Fibroblast of pulmonary artery (primary cell): ENCODE results near the gene BAHCC1.

Experiments used
- DNase-seq: peaks from one replicate; pipeline ENCODE4 v3.0.0-alpha.2; 2010; ENCODE audit warnings: low read depth
- H3K4me3 ChIP-seq: replicated peaks from 2 replicates; pipeline ENCODE4 v1.5.1; 2011; ENCODE audit warnings: low read depth, mild to moderate bottlenecking, control low read depth, low read length, moderate library complexity
- CTCF ChIP-seq: IDR thresholded peaks from 2 replicates; pipeline ENCODE4 v1.5.1; 2011; ENCODE audit warnings: mild to moderate bottlenecking, control low read depth, low read length, inconsistent platforms; ENCODE audit errors: missing control alignments

Gene BAHCC1

GRCh38 chr17:81442791-81443190 is 47.5 kb downstream of the BAHCC1 start:
- no peak for DNase-seq
- no peak overlapping the region for H3K4me3 ChIP-seq
- TF ChIP-seq CTCF = no peak

- TF ChIP-seq CTCF = no peak
- H3K4me3 ChIP-seq = no peak overlapping the region
- no peak for DNase-seq
These were observed 48.0 kb downstream of the BAHCC1 start for GRCh38 chr17:81443269-81443668.

GRCh38 chr17:81444610-81445339 is 49.5 kb downstream of the BAHCC1 start:
- H3K4me3 ChIP-seq = no peak overlapping the region
- no peak for TF ChIP-seq CTCF
- DNase-seq = no peak

GRCh38 chr17:81445642-81446503 is 50.6 kb downstream of the BAHCC1 start:
- TF ChIP-seq CTCF = no peak
- no peak overlapping the region for H3K4me3 ChIP-seq

GRCh38 chr17:81447331-81447933 is 52.2 kb downstream of the BAHCC1 start:
- DNase-seq = no peak
- no peak for TF ChIP-seq CTCF

More at GRCh38 chr17:81445642-81446503, 50.6 kb downstream of the BAHCC1 start:
- DNase-seq = no peak

GRCh38 chr17:81448442-81448841 is 53.2 kb downstream of the BAHCC1 start:
- no peak for TF ChIP-seq CTCF
- no peak overlapping the region for H3K4me3 ChIP-seq

More at GRCh38 chr17:81447331-81447933, 52.2 kb downstream of the BAHCC1 start:
- no peak overlapping the region for H3K4me3 ChIP-seq

More at GRCh38 chr17:81448442-81448841, 53.2 kb downstream of the BAHCC1 start:
- DNase-seq = no peak
